OCI-LY1 (cell line): ENCODE measurements around the gene PCDHGB5.

Source experiments
- CTCF ChIP-seq: fragments of 200-600 bp; sonication (generic), shearing (Covaris generic); IDR thresholded peaks from 2 replicates; pipeline ENCODE4 v1.5.1; 2017; ENCODE audit warnings: mild to moderate bottlenecking, antibody characterized with exemption, low read length, moderate library complexity, mixed read lengths
- EZH2 ChIP-seq: fragments of 200-600 bp; sonication (generic), shearing (Covaris generic); IDR thresholded peaks from 2 replicates; pipeline ENCODE4 v1.8.0; 2017; ENCODE audit warnings: borderline replicate concordance, mixed run types, mild to moderate bottlenecking, antibody characterized with exemption, low read length, moderate library complexity, mixed read lengths

DNA sequence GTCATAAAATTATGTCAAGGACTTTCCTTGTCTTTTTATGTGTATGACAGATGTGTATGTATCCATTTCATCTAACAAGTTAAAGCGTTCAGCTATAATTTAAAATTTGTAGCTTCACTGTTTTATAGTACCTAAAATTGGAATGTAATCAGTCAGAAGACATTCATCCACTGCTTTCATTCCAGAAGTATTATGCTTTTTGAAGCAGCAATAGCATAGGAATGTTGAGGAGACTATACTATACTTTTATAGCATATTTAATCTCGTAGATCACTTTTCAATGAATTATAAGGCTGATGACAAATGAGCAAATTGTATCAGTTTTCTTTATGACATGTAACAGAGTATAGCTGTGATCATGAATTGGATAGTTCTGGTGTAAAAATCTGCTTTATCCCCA is 39.5 kb downstream of the PCDHGB5 start:
- TF ChIP-seq CTCF (no peak), EZH2 (no peak)
